Endothelial cell of umbilical vein (primary cell): ENCODE results near the gene RSPH3. TPM values are rescaled to one million over a fixed set of nuclear protein-coding genes. Genes with fewer than 3 reads are reported as not detected.

Experiments
- BruUV-seq: library from RNA; stranded (reverse); fragments of 400-500 nt; replicated peaks from 2 replicates; lab custom pipeline; 2021; lab: Mats Ljungman, UMichigan
- CTCF ChIA-PET: fragments of 300-600, 350-600 bp; sonication (Branson Sonifier 250); formaldehyde crosslinking; loops from one replicate; lab custom pipeline; 2021; ENCODE audit warnings: antibody characterized with exemption, inconsistent platforms; lab: Charles Lee
- POLR2A ChIA-PET: fragments of 300-600, 350-600 bp; sonication (Branson Sonifier 250); formaldehyde crosslinking; loops from one replicate; lab custom pipeline; 2021; ENCODE audit warnings: antibody characterized with exemption, inconsistent platforms; lab: Charles Lee
- DNase-seq: peaks from one replicate; pipeline ENCODE4 v3.0.0-alpha.2; 2011; ENCODE audit warnings: low read depth, low spot score
- FAIRE-seq: peaks from 2 replicates; lab custom pipeline; 2011; peaks lifted over from hg19 to GRCh38; lab: Jason Lieb, UNC
- H2AFZ ChIP-seq: 2 replicates; pipeline ENCODE4 v1.6.0; 2012; ENCODE audit warnings: low read depth, low read length, control low read depth, inconsistent platforms
- H3K27ac ChIP-seq: 2 replicates; pipeline ENCODE4 v1.5.1; 2011; ENCODE audit warnings: low read depth, mild to moderate bottlenecking, control low read depth, low read length, moderate library complexity; ENCODE audit not compliant: insufficient read depth
- H3K27me3 ChIP-seq, 2 experiments: 2 replicates each; pipeline versions ENCODE4 v1.6.0 to v1.6.1; 2011; ENCODE audit warnings: low read length in 2 of 2, mixed read lengths in 1 of 2; ENCODE audit not compliant: control insufficient read depth in 2 of 2, insufficient read depth in 2 of 2
- H3K36me3 ChIP-seq, 2 experiments: 2 replicates in 1 of 2; 3 replicates in 1 of 2; pipeline ENCODE4 v1.5.1; 2011; ENCODE audit warnings: low read length in 2 of 2, mild to moderate bottlenecking in 1 of 2, moderate library complexity in 1 of 2; ENCODE audit not compliant: control insufficient read depth in 2 of 2, insufficient read depth in 2 of 2; ENCODE audit errors: extremely low read depth in 1 of 2
- H3K4me1 ChIP-seq: 3 replicates; pipeline ENCODE4 v1.5.1; 2011; ENCODE audit warnings: mild to moderate bottlenecking, low read length; ENCODE audit not compliant: control insufficient read depth, insufficient read depth; ENCODE audit errors: extremely low read depth
- H3K4me2 ChIP-seq: 2 replicates; pipeline ENCODE4 v1.6.1; 2011; ENCODE audit warnings: low read length, control low read depth, mixed read lengths; ENCODE audit not compliant: insufficient read depth
- H3K4me3 ChIP-seq, 3 experiments: fragments of 200-600 bp in 1 of 3; sonication (generic), shearing (Covaris generic) in 1 of 3; replicated peaks in 1 of 3; 2 replicates each; pipeline ENCODE4 v1.5.1; 2011 to 2016; ENCODE audit warnings: control low read depth in 3 of 3, low read length in 3 of 3, mild to moderate bottlenecking in 2 of 3, inconsistent platforms in 1 of 3, low read depth in 1 of 3, moderate library complexity in 1 of 3; ENCODE audit not compliant: insufficient read depth in 1 of 3
- H3K79me2 ChIP-seq: 2 replicates; pipeline ENCODE4 v1.6.0; 2012; ENCODE audit warnings: low read length, inconsistent platforms; ENCODE audit not compliant: control insufficient read depth, insufficient read depth
- H3K9ac ChIP-seq: replicated peaks from 2 replicates; pipeline ENCODE3; 2011; ENCODE audit warnings: low read length, control low read depth; ENCODE audit not compliant: insufficient read depth; ENCODE audit errors: extremely low read depth
- H3K9me1 ChIP-seq: replicated peaks from 3 replicates; pipeline ENCODE4 v1.6.0; 2011; ENCODE audit warnings: mild to moderate bottlenecking, low read length; ENCODE audit not compliant: control insufficient read depth, insufficient read depth; ENCODE audit errors: extremely low read depth
- H3K9me3 ChIP-seq: replicated peaks from 2 replicates; pipeline ENCODE4 v1.5.1; 2012; ENCODE audit warnings: low read length, inconsistent platforms; ENCODE audit not compliant: control insufficient read depth, insufficient read depth
- H4K20me1 ChIP-seq: replicated peaks from 2 replicates; pipeline ENCODE3; 2011; ENCODE audit warnings: mild to moderate bottlenecking, low read length; ENCODE audit not compliant: control insufficient read depth, insufficient read depth; ENCODE audit errors: extremely low read depth
- EZH2 ChIP-seq: IDR thresholded peaks from 2 replicates; pipeline ENCODE4 v1.6.1; 2012; ENCODE audit warnings: borderline replicate concordance, low read depth, mild to moderate bottlenecking, moderate library complexity, low read length, inconsistent platforms; ENCODE audit not compliant: severe bottlenecking
- FOS ChIP-seq: IDR thresholded peaks from 2 replicates; pipeline ENCODE4 v1.6.1; 2011; ENCODE audit warnings: mild to moderate bottlenecking, low read length, moderate library complexity, borderline replicate concordance; ENCODE audit not compliant: insufficient read depth
- GATA2 ChIP-seq: IDR thresholded peaks from 2 replicates; pipeline ENCODE4 v1.7.0; 2011; ENCODE audit warnings: low read depth, mild to moderate bottlenecking, moderate library complexity, mixed read lengths, low read length; ENCODE audit not compliant: insufficient read length, insufficient read depth
- JUN ChIP-seq: IDR thresholded peaks from 2 replicates; pipeline ENCODE4 v1.6.1; 2011; ENCODE audit warnings: borderline replicate concordance, low read depth; ENCODE audit not compliant: insufficient read length, insufficient read depth
- MYC ChIP-seq: IDR thresholded peaks from one replicate; pipeline ENCODE4 v1.6.1; 2011; ENCODE audit warnings: mild to moderate bottlenecking, low read depth, low read length
- POLR2A ChIP-seq: IDR thresholded peaks from 2 replicates; pipeline ENCODE4 v1.6.1; 2012; ENCODE audit warnings: low read depth, mild to moderate bottlenecking, control low read depth, low read length
- POLR2AphosphoS5 ChIP-seq: IDR thresholded peaks from 2 replicates; pipeline ENCODE4 v1.6.1; 2012; ENCODE audit warnings: low read depth, mild to moderate bottlenecking, control low read depth, low read length, moderate library complexity; ENCODE audit not compliant: insufficient read depth
- dilution Hi-C: fragments of 300-500 bp; cut with MboI; formaldehyde crosslinking; loops from one replicate; pipeline ENCODE4 v1.15.0; 2019; ENCODE audit warnings: low sequenced_read_pairs; ENCODE audit not compliant: extremely low pct_ligation_motif_present
- intact Hi-C: fragments of 100-400 bp; cut with micrococcal nuclease; formaldehyde crosslinking; loops from one replicate; pipeline ENCODE4 v1.10.0; 2022
- polyA plus RNA-seq, 4 experiments: library from polyadenylated mRNA; depleted of rRNA in 3 of 4; stranded (reverse) in 3 of 4; unstranded in 1 of 4; fragments of >200 nt; gene quantifications; 2 replicates each; pipeline versions ENCODE4 v1.2.1 to v1.2.3, GENCODE V29; 2011 to 2012; ENCODE audit warnings: missing spikeins in 1 of 4
- total RNA-seq: library from RNA; stranded (reverse); gene quantifications from 2 replicates; pipeline ENCODE4 v1.2.3, GENCODE V29; 2021
- TF ChIP-seq, protein P1 (sequence below): IDR thresholded peaks from 2 replicates; pipeline ENCODE4 v1.6.1; 2011; ENCODE audit not compliant: insufficient read depth, insufficient read length
- TF ChIP-seq, protein P2 (sequence below), 2 donors: IDR thresholded peaks; 1 replicate in 1 of 2; 2 replicates in 1 of 2; pipeline ENCODE4 v1.5.1; 2011; ENCODE audit warnings: low read length in 2 of 2, mild to moderate bottlenecking in 2 of 2, moderate library complexity in 2 of 2, control low read depth in 1 of 2, inconsistent platforms in 1 of 2, low read depth in 1 of 2; ENCODE audit not compliant: insufficient read depth in 1 of 2; ENCODE audit errors: extremely low read depth in 1 of 2

RSPH3 gene
- total and polyA plus RNA-seq, 2 donors (not counting 3 experiments of a cell fraction or from before 2014, with no cell fraction given) = 0.66 to 3.3 TPM

DNA sequence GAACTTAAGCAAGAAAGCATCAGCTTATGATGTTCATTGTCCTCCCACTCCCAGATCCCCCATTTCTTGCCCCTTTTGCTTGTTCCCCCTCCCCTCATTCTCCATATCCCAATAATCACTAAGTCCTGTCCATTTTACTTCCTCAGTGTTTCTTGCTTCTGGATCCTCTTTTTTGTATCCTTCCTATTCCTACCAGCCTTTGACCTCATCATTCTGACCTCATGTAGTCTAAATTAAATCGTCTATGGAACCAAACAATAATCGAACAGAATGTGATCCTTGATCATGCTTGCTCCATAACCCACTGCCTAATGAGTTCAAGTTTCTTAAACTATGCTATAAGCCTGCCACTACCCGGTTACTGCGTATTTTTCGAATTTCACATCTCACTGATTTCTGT, 5.4 kb upstream of the RSPH3 start:
- CTCF ChIA-PET = interaction anchor here (1.6 kb wide), 1 partner anchor 129 kb away, joined by 8 read pairs; no protein-coding TSS in a partner anchor
- no TSS peak for BruUV-seq
- Histone ChIP-seq H3K79me2 (no peaks in the 10 kb centered on the region), H3K27ac (no peak overlapping the region), H2AFZ (no peak overlapping the region), H3K36me3 (no peaks in the 10 kb centered on the region), H3K4me3 (no peak overlapping the region), H3K9me1 (no peaks in the 10 kb centered on the region), H3K9ac (no peak overlapping the region), H3K4me2 (no peak overlapping the region), H3K27me3 (no peaks in the 10 kb centered on the region), H3K4me1 (peaks cover 3% of the 10 kb centered on the region), H3K9me3 (no peaks in the 10 kb centered on the region), H4K20me1 (no peaks in the 10 kb centered on the region)
- FAIRE-seq = no peak
- POLR2A ChIA-PET = no interaction called here
- dilution Hi-C loops (no loop called here), intact Hi-C loops (no loop called here)
- no peak for DNase-seq
- TF ChIP-seq GATA2 = no peak
- TF ChIP-seq EZH2 = no peak
- TF ChIP-seq, protein P1, sequence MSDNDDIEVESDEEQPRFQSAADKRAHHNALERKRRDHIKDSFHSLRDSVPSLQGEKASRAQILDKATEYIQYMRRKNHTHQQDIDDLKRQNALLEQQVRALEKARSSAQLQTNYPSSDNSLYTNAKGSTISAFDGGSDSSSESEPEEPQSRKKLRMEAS = no peak
- no peak for TF ChIP-seq POLR2AphosphoS5
- TF ChIP-seq JUN = no peak
- TF ChIP-seq POLR2A = no peak
- TF ChIP-seq FOS = no peak
- TF ChIP-seq, protein P2, sequence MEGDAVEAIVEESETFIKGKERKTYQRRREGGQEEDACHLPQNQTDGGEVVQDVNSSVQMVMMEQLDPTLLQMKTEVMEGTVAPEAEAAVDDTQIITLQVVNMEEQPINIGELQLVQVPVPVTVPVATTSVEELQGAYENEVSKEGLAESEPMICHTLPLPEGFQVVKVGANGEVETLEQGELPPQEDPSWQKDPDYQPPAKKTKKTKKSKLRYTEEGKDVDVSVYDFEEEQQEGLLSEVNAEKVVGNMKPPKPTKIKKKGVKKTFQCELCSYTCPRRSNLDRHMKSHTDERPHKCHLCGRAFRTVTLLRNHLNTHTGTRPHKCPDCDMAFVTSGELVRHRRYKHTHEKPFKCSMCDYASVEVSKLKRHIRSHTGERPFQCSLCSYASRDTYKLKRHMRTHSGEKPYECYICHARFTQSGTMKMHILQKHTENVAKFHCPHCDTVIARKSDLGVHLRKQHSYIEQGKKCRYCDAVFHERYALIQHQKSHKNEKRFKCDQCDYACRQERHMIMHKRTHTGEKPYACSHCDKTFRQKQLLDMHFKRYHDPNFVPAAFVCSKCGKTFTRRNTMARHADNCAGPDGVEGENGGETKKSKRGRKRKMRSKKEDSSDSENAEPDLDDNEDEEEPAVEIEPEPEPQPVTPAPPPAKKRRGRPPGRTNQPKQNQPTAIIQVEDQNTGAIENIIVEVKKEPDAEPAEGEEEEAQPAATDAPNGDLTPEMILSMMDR (IDR thresholded peaks at IDR 0.05; ENCODE audit: extremely low read depth in 1 of 2, insufficient read depth in 1 of 2, low read depth in 1 of 2, low read length in 2 of 2) = no peak
- no peak for TF ChIP-seq MYC
